ENCODE data around the gene KIF13A.
"Not testable (repeated sequence)": the region's sequence is repeated elsewhere in the genome, so short reads cannot be mapped to it uniquely, and the experiment has no call there.

The KIF13A gene

DNA sequence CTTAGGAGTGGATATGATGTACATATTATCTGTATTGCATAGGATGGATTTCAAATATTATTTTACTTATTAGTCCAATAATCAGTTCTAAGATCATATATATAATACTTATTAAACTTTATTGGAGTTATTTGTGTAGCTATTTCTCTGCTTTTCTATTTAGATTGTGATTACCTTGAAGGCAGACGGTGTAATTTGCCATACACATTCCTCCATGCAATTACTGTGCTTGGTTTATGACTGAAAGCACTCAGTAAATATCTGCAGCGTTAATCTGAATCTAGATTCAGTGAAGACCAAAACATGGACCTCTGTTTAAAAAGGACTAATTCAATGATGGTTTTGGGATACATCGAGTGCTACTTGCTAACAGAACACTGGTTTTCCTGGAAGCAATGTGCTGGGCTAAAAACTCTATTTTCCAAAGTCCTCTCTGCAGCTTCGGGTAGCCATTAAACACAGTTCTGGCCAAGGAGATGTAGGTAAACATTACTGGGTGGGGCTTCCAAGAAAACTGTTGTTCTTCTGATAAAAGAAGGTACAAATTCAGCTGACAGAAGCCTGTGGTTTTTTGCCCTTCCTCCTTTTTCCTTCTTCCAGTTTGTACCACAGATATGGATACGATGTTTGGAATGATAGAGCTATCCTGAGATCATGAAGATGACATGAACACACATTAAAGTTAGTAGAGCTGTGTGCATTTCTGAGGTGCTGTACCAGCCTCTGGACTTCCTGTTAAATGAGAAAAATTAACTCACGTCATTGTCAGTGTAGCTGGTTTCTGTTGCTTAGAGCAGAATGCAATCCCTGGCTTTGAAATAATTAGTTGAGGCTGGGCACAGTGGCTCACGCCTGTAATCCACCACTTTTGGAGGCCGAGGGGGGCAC is 144.3 kb downstream of the KIF13A start:
- FAIRE-seq: no peak

DNA sequence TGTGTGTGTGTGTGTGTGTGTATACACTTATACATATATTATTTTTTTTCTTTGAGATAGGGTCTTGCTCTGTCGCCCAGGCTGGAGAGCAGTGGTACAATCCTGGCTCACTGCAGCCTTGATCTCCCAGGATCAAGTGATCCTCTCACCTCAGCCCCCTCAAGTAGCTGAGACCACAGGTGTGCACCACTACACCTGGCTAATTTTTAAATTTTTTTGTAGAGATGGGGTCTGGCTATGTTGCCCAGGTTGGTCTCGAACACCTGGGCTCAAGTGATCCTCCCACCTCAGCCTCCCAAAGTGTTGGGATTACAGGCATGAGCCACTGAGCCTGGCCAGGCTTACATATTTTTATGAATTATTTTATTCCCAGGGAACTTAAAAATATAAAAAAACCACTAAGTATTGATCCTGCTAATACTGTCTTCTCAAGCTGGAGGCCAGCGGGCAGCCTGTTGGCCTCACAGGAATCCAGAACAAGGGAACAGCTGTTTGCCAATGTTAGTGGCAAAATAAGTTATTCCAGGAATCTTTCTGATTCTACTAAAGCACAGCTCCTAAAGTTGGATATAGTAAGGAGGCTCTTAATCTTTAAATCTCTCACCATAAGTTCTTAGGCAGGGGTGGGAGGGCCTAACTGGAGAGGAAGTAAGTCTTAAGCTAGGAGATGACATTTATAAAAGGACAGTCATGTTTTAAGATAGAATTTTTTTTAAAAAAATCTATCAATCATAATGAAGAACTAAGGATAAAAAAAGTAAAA is 145.2 kb downstream of the KIF13A start:
- FAIRE-seq: no peak

DNA sequence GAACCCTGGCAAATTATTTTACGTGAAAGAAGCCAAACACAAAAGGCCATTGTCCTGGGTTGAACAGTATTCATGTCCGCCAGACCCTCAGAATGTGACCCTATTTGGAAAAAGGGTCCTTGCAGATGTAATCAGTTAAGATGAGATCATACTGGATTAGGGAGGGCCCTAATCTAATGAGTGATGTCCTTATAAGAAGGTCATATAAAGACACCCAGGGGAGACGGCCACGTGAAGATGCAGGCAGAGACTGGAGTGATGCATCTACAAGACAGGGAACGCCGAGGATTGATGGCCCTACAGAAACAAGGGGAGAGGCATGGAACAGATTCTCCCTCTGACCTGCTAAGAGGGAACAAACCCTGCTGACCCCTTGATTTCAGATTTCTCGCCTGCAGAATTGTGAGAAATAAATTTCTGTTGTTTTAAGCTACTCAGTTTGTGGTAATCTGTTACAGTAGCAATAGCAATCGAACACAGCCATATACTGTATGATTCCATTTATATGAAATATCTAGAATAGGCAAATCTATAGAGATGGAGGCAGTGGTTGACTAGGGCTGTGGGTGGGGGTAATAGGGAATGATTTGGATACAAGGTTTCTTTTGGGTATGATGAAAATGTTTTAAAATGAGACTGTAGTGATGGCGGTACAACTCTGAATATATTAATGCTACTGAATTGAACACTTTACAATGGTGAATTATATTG is 147.8 kb downstream of the KIF13A start:
- FAIRE-seq: no peak

DNA sequence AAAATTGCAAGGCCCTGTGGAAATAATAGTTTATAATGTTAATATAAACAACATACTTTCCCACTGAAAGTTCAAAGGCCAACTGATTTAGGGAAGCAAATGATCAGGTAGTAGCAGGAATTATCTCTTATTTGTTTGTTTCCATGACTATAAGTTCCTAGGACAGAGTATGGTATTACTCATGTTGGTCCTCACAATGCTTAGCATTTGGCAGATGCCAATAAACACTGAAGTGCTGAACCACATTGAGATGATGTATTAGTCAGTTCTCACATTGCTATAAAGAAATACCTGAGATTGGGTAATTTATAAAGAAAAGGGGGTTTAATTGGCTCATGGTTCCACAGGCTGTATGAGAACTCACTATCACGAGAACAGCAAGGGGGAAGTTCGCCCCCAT is 151.1 kb downstream of the KIF13A start:
- no peak for FAIRE-seq

DNA sequence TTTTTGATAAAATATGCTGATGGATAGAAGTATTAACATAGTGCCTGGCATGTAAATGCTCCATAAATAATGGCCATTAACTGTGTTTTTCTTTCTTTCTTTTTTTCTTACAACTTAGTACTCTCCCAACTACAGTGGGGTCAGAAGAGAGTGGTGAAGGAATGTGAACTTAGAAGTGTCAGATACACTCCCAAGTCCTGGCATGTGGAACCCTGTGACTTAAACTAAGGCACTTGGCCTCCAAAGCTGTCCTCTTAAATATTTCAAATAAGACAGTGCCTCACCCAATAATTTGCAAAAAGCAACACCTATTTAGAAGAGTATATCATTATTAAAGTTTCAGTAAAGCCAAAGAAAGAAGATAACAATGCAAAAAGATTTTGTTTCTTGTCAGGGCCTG is 151.7 kb downstream of the KIF13A start:
- FAIRE-seq: no peak

DNA sequence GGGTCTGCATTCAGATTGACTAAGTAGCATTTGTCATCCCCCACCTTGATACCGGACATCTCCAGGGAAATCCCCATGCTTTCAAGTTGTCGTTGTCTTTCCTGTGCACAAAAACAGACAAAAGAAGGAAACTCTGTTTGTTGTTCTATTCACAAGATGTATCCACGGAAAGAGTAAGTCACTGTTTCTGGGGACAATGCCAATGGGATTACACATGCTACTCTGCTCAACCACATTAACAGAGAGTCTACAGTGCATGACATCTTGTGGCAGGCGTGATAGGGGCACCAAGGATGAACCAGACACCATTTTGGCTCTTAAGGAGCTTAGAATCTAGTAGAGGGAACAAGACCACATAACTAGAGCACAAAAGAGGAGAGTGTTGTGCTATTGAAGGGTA is 156.3 kb downstream of the KIF13A start:
- no peak for FAIRE-seq

DNA sequence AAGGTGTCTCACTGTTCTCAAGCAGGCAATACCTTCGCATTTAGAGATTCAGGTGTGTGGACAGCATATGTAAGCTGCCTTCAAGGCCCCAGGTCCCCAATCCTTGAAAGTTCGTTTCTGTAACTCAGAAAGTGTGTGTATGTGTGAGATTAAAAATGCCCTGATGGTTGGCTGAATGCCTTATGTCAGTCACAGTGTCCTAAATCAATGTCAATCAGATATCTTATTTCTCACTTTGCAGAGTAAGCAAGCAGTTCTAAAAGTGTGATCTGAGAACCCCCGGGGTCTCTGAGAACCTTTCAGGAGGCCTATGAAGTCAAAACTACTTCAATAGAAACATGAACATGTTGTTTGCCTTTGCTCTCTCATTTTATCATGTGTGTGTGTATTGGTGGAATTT is 157.5 kb downstream of the KIF13A start:
- FAIRE-seq: no peak

DNA sequence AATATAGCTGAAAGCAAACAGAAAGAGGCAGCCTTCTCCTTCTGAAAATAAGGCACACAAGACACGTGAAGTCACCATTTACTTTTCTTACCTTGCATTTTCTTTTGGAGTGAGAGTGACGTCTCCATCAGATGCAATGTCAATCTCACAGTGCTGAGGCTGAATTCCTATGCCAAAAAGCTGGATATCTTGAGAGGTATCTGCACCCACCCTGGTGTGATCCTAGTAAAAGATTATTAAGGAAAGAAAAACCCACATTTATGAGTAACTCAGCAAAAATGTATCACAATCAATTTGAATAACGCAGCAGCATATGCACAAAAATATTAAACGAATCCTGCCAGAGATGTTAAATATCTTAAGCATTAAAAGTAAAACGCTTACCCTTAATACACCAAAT is 159.3 kb downstream of the KIF13A start:
- no peak for FAIRE-seq

DNA sequence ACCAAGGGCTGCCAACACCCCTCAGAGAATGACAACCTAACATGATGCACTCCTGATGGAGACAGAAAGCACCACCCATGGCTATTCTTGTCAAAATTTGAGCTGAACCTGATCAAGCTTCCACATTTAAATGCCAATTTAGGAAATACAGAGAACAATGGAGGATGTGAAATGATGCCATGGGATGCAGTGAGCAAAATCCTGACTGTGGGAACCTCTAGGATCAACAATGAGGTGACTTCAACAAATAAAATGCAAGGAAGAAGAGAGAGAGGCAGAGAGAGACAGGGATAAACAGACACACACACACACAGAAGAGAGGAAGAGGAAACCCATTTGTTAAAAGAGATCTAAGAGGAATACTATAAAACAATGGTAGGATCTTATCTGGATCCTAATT is 161.1 kb downstream of the KIF13A start:
- FAIRE-seq: no peak

DNA sequence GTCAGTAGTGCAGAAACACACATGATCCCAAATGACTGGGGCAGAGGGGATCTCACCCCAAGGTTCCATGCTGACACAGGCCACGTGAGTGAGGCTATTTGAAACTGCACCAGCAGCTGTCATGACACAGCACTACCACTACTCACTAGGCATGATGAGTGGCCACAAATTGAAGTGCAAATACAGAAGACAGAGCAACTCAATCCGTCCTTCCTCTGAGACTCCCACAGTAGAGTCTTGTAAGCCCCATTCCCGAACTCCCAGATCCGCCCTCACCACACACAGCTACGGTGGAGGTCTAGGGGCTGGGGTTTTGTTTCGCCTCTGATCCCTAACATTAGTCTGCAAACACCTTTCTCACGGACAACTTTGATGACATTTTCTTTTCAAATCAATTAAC is 167.4 kb downstream of the KIF13A start:
- no peak for FAIRE-seq

DNA sequence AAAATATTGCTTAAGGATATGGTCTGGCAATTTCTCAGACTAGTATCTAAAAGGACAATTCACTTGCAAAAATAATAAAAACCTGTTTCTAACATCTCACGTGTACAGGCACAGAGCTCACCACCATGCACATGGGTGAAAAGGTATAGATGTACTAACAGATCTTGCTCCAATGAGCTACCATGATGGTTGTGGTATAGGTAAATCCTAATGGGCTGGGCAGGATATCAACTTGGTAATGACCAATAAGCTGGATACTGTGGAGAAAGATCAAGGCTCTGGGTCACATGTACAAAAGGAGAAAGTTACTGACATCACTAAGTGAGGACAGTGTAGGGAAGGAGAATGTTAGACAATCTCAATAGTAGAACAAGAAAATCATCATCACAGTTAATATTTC is 169.7 kb downstream of the KIF13A start:
- FAIRE-seq: no peak

DNA sequence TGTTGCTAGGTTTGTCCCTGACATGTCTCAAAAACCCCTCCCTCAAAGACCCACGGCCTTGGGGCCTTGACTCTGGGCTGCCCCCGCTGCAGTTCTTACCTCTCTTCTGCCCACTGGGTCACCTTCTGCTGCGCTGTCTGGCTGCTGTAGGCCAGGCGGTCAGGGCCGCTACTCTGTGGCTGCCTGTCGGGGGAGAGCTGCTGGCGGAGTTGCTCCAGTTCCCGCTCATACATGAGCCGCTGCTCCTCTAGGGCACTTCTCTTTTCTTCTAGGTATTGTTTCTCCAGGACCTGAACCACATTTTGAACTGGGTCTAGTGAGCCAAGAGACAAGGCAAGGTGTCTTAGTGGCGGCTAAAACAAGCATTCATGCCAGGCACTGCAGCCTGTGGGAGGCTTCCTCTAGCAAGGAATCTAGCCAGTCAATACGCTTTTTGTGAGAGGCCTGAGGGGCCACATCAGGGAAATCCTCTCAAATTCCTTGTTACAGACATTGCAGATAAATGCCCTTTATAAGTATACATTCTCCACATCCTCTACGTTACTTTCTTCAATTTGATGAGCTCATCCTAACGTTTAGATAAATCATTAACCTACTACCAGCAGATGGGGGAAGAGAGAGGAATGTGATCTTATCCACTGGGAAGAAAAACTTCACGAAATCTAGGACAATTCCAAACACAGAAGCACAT is 170.4 kb downstream of the KIF13A start:
- no peak for FAIRE-seq

DNA sequence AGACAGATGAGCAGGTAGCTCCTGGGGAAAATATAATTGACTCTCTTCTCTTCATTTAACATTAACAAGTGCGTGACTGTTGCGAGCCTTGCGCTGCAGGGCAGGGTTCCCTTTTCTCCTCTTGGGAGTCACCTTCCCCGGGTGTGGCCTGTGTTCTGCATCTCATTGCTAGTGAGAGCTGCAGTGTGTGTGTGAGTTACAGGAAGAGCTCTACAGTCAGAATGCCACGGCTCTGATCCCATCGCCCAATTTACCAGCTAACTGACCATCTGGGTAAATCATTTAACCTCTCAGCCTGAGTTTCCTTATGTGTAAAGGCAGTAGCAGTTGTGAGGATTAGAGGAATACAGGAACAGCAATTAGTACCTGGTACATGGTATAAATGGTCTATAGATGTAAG is 173.9 kb downstream of the KIF13A start:
- no peak for FAIRE-seq

DNA sequence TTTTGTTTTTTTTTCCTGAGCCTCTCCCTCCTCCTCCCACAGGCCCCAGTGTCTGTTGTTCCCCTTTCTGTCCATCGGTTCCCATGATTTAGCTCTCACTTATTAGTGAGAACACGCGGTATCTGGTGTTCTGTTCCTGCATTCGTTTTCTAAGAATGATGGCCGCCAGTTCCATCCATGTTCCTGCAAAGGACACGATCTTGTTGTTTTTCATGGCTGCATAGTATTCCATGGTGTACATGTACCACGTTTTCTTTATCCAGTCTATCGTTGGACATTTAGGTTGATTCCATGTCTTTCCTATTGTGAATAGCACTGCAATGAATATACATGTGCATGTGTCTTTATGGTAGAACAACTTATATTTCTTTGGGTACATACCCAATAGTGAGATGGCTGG is 175.1 kb downstream of the KIF13A start:
- no peak for FAIRE-seq

DNA sequence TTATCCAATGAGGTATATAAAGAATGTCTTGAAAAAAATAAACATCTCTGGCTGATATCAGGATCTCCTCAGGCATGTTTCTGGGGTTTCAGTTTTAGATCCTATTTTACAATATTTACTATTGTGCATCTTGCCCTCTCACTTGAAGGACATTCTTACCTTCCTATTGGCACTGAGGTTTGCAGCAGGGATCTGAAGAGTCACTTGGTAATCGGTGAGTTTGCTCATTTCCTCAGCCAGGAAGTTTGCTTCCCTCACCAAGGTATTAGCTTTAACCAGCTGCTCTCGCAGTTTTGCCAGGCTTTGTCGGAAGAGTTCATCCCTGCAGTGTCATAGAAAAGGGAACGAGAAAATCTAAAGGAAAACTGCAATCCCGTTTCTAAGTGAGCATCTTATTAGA is 178.8 kb downstream of the KIF13A start:
- FAIRE-seq: no peak

DNA sequence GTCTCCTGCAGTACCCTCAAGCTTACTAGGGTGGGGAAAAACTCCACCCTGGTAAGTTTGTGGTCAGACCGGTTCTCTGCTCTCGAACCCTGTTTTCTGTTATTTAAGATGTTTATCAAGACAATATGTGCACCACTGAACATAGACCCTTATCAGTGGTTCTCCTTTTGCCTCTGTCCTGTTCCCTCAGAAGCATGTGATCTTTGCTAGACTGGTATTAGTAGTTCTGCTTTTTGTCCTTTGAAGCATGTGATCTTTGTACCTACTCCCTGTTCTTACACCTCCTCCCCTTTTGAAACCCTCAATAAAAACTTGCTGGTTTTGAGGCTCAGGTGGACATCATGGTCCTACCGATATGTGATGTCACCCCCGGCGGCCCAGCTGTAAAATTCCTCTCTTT is 180.0 kb downstream of the KIF13A start:
- not testable (repeated sequence) for FAIRE-seq

DNA sequence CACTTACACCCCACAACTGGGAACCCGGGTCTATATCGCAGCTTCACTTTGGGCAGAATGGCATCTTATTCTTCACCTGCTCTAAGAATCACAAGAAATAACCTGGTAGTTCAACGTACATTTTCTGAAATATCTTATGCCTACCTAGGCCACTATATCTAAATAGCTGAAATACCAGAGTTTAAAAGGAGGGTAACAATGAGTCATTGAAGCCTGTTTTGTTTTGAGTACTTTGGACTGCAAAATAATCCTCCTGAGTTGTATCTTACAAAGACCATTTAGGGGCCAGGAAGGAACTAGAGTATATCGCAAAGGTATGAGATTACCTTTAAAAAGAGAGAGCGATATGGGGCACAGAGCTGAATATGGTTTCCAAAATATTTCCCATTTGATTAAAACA is 184.0 kb downstream of the KIF13A start:
- FAIRE-seq: no peak

DNA sequence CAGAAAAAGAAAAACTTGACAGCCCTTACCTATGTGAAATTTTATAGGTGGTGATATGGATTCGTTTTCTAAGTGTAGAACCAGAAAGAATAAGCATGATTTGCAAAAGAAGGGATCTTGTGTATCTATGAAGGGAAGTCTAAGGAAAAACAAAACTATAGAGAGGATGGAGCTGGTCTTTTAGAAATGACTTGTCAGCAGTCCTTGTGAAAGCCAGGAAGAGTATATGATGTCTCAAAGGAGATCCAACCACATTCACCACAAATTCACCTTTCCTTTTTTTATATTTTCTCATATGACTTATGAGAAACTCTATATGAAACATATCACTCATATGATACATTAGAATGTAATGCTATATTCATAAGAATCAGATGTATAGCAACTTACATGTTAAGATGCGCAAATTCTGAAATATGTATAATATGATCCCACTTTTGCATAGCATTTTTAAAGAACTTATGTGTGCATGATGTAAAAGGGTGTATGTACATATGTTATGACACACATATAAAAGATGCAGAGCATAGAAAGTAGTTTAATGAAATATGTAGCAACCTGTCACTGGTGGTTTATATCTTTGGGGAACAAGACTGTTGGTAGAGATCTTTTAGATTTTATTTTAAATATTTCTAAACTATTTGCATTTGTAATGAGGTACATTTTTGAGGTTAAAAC is 188.8 kb downstream of the KIF13A start:
- FAIRE-seq: no peak

DNA sequence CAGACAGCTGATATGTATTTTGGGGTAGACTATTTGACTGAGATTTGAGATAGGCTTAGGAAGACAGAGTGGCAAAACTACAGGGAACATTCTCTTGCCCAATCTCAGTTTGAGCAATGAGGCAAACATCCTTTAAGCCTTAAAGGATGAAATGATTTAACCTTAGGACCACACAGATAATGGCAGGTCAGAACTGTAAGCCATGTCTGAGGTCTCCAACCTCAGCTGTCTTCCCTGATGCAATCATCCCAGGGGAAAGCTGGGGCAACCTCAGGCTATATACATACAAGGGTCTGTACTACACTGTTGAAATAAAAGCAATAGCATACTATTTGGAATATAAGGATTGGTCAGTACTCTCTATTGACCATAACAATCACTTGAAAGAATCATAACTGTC is 196.9 kb downstream of the KIF13A start:
- no peak for FAIRE-seq

DNA sequence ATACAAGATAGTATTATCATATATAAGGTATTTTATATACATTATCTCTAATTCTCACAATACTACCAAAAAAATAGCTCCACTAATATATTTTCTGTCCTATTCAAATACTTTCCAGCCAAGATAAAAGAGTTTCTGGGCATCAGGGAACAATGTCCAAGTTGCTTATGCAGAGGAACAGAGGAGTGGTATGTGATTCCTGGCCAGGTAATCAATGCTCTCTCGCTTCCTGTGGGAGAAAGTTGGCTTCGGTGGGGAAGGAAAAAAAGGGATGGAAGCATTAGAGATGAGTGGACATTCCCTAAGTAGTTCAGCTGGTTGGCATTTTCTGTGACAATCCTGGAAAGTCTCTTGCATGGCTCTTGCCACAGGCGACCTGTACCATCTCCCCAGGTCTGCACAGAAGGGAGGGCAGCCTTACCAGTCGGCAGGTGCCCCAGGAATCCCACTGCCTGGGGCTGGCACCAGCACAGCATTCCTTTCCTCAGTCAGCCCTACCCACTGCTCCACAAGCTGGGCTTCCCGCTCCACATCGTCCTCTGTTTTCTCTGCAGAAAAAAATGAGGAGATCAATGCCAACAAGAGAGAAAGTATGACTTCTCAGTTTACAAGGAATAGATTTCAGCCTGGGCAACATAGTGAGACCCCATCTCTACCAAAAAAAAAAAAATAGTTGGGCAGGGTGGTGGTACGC is 202.2 kb downstream of the KIF13A start:
- FAIRE-seq: no peak

DNA sequence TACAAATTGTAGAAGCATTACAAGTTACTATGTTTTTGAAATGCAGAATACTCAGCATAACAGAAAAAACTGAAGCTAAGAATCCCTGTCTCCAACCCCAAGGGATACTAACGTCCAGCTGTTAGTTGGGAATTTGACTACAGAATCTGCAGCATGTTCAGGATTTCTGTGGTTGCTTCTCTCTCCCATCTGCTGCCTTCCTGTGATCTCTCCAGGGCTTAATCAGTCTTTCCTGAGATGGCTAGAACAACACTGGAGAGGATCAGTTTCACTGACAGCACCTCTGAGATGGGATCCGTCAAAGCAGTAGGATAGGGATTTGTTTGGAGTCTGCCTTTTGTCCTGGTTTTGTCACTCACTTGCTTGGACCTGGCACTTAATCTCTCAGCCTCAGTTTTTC is 207.4 kb downstream of the KIF13A start:
- no peak for FAIRE-seq

DNA sequence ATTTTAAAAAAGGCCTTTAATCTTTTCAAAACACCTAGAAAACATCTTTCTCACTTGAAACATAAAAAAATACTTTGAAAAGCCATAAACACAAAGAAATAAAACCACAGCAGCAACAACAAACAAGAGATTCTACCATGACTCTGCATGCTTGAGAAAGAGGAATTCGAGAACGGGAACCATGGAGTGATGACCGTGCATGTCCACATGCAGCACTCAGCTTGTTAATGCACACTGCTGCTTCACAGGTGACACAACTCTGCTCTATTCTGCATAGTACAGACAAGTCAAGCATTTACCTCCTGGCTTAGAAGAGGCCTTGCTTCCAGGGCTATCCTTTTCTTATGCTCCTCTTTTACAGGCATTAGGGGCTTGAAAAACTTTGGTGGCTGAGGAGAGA is 215.8 kb downstream of the KIF13A start:
- no peak for FAIRE-seq

Data from endometrium (tissue), 2 donors.